GM23338 (cell line): Measurements from ENCODE around the gene APBB1.

Source experiments
- CREB1 ChIP-seq: fragments of 250-450 bp; sonication (Bioruptor Pico); IDR thresholded peaks from 2 replicates; pipeline ENCODE4 v1.5.0; 2020; ENCODE audit warnings: low read depth, mild to moderate bottlenecking, moderate library complexity
- CTCF ChIP-seq, 2 experiments: fragments of 200-600 bp in 1 of 2; sonication (generic) in 1 of 2; conservative IDR thresholded peaks; 2 replicates each; pipeline versions ENCODE4 v1.5.1 to v1.6.1; 2016 to 2017; ENCODE audit warnings: antibody characterized with exemption in 2 of 2, low read depth in 2 of 2, mild to moderate bottlenecking in 2 of 2, moderate library complexity in 1 of 2
- ETS1 ChIP-seq: IDR thresholded peaks from 2 replicates; pipeline ENCODE4 v1.6.1; 2016; ENCODE audit warnings: antibody characterized with exemption
- EZH2 ChIP-seq: fragments of 200-600 bp; sonication (generic); IDR thresholded peaks from one replicate; pipeline ENCODE4 v1.8.0; 2017; ENCODE audit warnings: antibody characterized with exemption, mild to moderate bottlenecking, low read depth; ENCODE audit not compliant: unreplicated experiment
- EZH2phosphoT487 ChIP-seq: fragments of 200-600 bp; sonication (generic); IDR thresholded peaks from one replicate; pipeline ENCODE4 v1.8.1; 2018; ENCODE audit warnings: antibody characterized with exemption; ENCODE audit not compliant: unreplicated experiment
- JUNB ChIP-seq: IDR thresholded peaks from one replicate; pipeline ENCODE4 v1.6.1; 2016; ENCODE audit warnings: antibody characterized with exemption; ENCODE audit not compliant: unreplicated experiment
- NANOG ChIP-seq: IDR thresholded peaks from 2 replicates; pipeline ENCODE4 v1.6.1; 2016; ENCODE audit warnings: antibody characterized with exemption, borderline replicate concordance
- POLR2AphosphoS5 ChIP-seq: IDR thresholded peaks from 2 replicates; pipeline ENCODE4 v1.6.1; 2016; ENCODE audit warnings: antibody characterized with exemption, low read depth
- REST ChIP-seq: IDR thresholded peaks from one replicate; pipeline ENCODE4 v1.6.1; 2018; ENCODE audit warnings: antibody characterized with exemption; ENCODE audit not compliant: unreplicated experiment
- STAT1 ChIP-seq: IDR thresholded peaks from one replicate; pipeline ENCODE4 v1.6.1; 2016; ENCODE audit warnings: antibody characterized with exemption; ENCODE audit not compliant: unreplicated experiment
- ZNF114 ChIP-seq: fragments of 250-450 bp; sonication (Bioruptor Pico); IDR thresholded peaks from 2 replicates; pipeline ENCODE4 v1.5.0; 2020; ENCODE audit warnings: mild to moderate bottlenecking, moderate library complexity
- ZNF331 ChIP-seq: fragments of 250-450 bp; sonication (Bioruptor Pico); IDR thresholded peaks from 2 replicates; pipeline ENCODE4 v1.5.0; 2020; ENCODE audit warnings: low read depth, mild to moderate bottlenecking, moderate library complexity
- ZNF462 ChIP-seq: fragments of 250-450 bp; sonication (Bioruptor Pico); IDR thresholded peaks from 2 replicates; pipeline ENCODE4 v1.5.0; 2020; ENCODE audit warnings: mild to moderate bottlenecking, moderate library complexity

GRCh38 chr11:6448574-6448973, 29.7 kb upstream of the APBB1 start:
- no peak for TF ChIP-seq EZH2
- TF ChIP-seq CTCF (conservative IDR thresholded peaks at IDR 0.05; ENCODE audit: low read depth in 2 of 2): no peak
- TF ChIP-seq STAT1: no peak
- no peak for TF ChIP-seq CREB1
- no peak for TF ChIP-seq POLR2AphosphoS5
- no peak for TF ChIP-seq EZH2phosphoT487
- no peak for TF ChIP-seq JUNB
- TF ChIP-seq ETS1: no peak
- TF ChIP-seq REST: no peak
- TF ChIP-seq ZNF331: no peak
- TF ChIP-seq ZNF114 (CRISPR knock-in tag): no peak
- TF ChIP-seq ZNF462 (CRISPR knock-in tag): no peak
- no peak for TF ChIP-seq NANOG
